H9 (cell line): ENCODE results near the gene VSTM4. TPM values are rescaled to one million over a fixed set of nuclear protein-coding genes. Genes with fewer than 3 reads are reported as not detected.

Experiments used
- DNase-seq: peaks from one replicate; pipeline ENCODE4 v3.0.0-alpha.2; 2017
- H2AFZ ChIP-seq: one replicate; pipeline ENCODE4 v1.6.1; 2013; ENCODE audit warnings: mild to moderate bottlenecking, low read length, control low read depth, moderate library complexity
- H2AK5ac ChIP-seq: 2 replicates; pipeline ENCODE4 v1.6.1; 2013; ENCODE audit warnings: low read length, control low read depth, mixed read lengths; ENCODE audit not compliant: insufficient read length
- H2BK120ac ChIP-seq: one replicate; pipeline ENCODE4 v1.6.1; 2013; ENCODE audit warnings: low read depth, mild to moderate bottlenecking, low read length, control low read depth, inconsistent platforms; ENCODE audit not compliant: poor library complexity, severe bottlenecking
- H2BK12ac ChIP-seq: 2 replicates; pipeline ENCODE4 v1.6.1; 2013; ENCODE audit warnings: low read length, control low read depth, mixed read lengths, low read depth; ENCODE audit not compliant: insufficient read length
- H2BK15ac ChIP-seq: 2 replicates; pipeline ENCODE4 v1.6.1; 2013; ENCODE audit warnings: low read depth, low read length, control low read depth
- H2BK20ac ChIP-seq: one replicate; pipeline ENCODE4 v1.6.1; 2013; ENCODE audit warnings: low read depth, mild to moderate bottlenecking, low read length, control low read depth, inconsistent platforms; ENCODE audit not compliant: poor library complexity, severe bottlenecking
- H2BK5ac ChIP-seq: 2 replicates; pipeline ENCODE4 v1.6.1; 2013; ENCODE audit warnings: low read length, control low read depth, mixed read lengths; ENCODE audit not compliant: insufficient read length
- H3K14ac ChIP-seq: 2 replicates; pipeline ENCODE4 v1.6.1; 2013; ENCODE audit warnings: low read length, control low read depth; ENCODE audit not compliant: insufficient read depth
- H3K18ac ChIP-seq: 2 replicates; pipeline ENCODE4 v1.6.1; 2013; ENCODE audit warnings: low read depth, mild to moderate bottlenecking, mixed read lengths, low read length, control low read depth; ENCODE audit not compliant: insufficient read length
- H3K23ac ChIP-seq: 2 replicates; pipeline ENCODE4 v1.6.1; 2013; ENCODE audit warnings: low read length, control low read depth, mixed read lengths, low read depth; ENCODE audit not compliant: insufficient read length
- H3K23me2 ChIP-seq: 2 replicates; pipeline ENCODE4 v1.6.1; 2013; ENCODE audit warnings: low read depth, mild to moderate bottlenecking, mixed read lengths, low read length, control low read depth; ENCODE audit not compliant: insufficient read length, poor library complexity, severe bottlenecking
- H3K27ac ChIP-seq: 2 replicates; pipeline ENCODE4 v1.5.1; 2013; ENCODE audit warnings: low read length, control low read depth, mixed read lengths, low read depth; ENCODE audit not compliant: insufficient read length
- H3K27me3 ChIP-seq: 2 replicates; pipeline ENCODE4 v1.6.1; 2013; ENCODE audit warnings: low read length, control low read depth, inconsistent platforms; ENCODE audit not compliant: insufficient read depth
- H3K4ac ChIP-seq: 2 replicates; pipeline ENCODE4 v1.6.1; 2013; ENCODE audit warnings: low read depth, mild to moderate bottlenecking, control low read depth, inconsistent platforms, low read length, moderate library complexity
- H3K4me1 ChIP-seq: 2 replicates; pipeline ENCODE4 v1.6.1; 2013; ENCODE audit warnings: low read length, control low read depth, inconsistent platforms; ENCODE audit not compliant: insufficient read depth
- H3K4me2 ChIP-seq: 2 replicates; pipeline ENCODE4 v1.6.1; 2013; ENCODE audit warnings: low read length, control low read depth, mixed read lengths; ENCODE audit not compliant: insufficient read length, insufficient read depth
- H3K56ac ChIP-seq: 2 replicates; pipeline ENCODE4 v1.6.1; 2013; ENCODE audit warnings: low read depth, mild to moderate bottlenecking, mixed read lengths, low read length, control low read depth; ENCODE audit not compliant: insufficient read length
- H3K79me1 ChIP-seq: 2 replicates; pipeline ENCODE4 v1.6.1; 2013; ENCODE audit warnings: low read depth, mild to moderate bottlenecking, moderate library complexity, low read length, control low read depth, inconsistent platforms; ENCODE audit not compliant: insufficient read depth, poor library complexity, severe bottlenecking
- H3K79me2 ChIP-seq: 2 replicates; pipeline ENCODE4 v1.6.1; 2013; ENCODE audit warnings: low read length, control low read depth, inconsistent platforms; ENCODE audit not compliant: insufficient read depth
- H3K9ac ChIP-seq: 2 replicates; pipeline ENCODE4 v1.6.1; 2013; ENCODE audit warnings: low read length, control low read depth, mixed read lengths; ENCODE audit not compliant: insufficient read length; ENCODE audit errors: extremely low read depth
- H3K9me3 ChIP-seq: one replicate; pipeline ENCODE4 v1.6.1; 2013; ENCODE audit warnings: low read depth, low read length, inconsistent platforms; ENCODE audit not compliant: control insufficient read depth
- H3T11ph ChIP-seq: one replicate; pipeline ENCODE4 v1.6.1; 2013; ENCODE audit warnings: mild to moderate bottlenecking, low read length, control low read depth, inconsistent platforms
- H4K20me1 ChIP-seq: one replicate; pipeline ENCODE4 v1.6.1; 2013; ENCODE audit not compliant: control insufficient read depth, insufficient read length, insufficient read depth
- H4K5ac ChIP-seq: 2 replicates; pipeline ENCODE4 v1.6.1; 2013; ENCODE audit warnings: low read depth, mild to moderate bottlenecking, mixed read lengths, low read length, control low read depth; ENCODE audit not compliant: insufficient read length
- H4K8ac ChIP-seq: replicated peaks from 2 replicates; pipeline ENCODE4 v1.6.1; 2013; ENCODE audit warnings: low read length, control low read depth, mixed read lengths, low read depth; ENCODE audit not compliant: insufficient read length
- H4K91ac ChIP-seq: 2 replicates; pipeline ENCODE4 v1.6.1; 2013; ENCODE audit warnings: low read depth, mild to moderate bottlenecking, moderate library complexity, mixed read lengths, low read length, control low read depth; ENCODE audit not compliant: insufficient read length
- H3K27ac Mint-ChIP-seq, 3 experiments: 2 replicates in 2 of 3; 3 replicates in 1 of 3; pipeline ENCODE4 v1.8.0; 2020 to 2021; ENCODE audit warnings: mixed read lengths in 3 of 3, mild to moderate bottlenecking in 1 of 3, moderate library complexity in 1 of 3
- H3K27me3 Mint-ChIP-seq: 2 replicates; pipeline ENCODE4 v1.8.0; 2021; ENCODE audit warnings: low read depth, mild to moderate bottlenecking, moderate library complexity, mixed read lengths
- H3K36me3 Mint-ChIP-seq, 3 experiments: 2 replicates in 2 of 3; 3 replicates in 1 of 3; pipeline ENCODE4 v1.8.0; 2020 to 2021; ENCODE audit warnings: low read depth in 3 of 3, mixed read lengths in 3 of 3; ENCODE audit not compliant: insufficient read depth in 1 of 3
- H3K4me1 Mint-ChIP-seq, 2 experiments: 2 replicates each; pipeline ENCODE4 v1.8.0; 2020; ENCODE audit warnings: mixed read lengths in 2 of 2
- H3K4me3 Mint-ChIP-seq, 2 experiments: 2 replicates in 1 of 2; 3 replicates in 1 of 2; pipeline ENCODE4 v1.8.0; 2020 to 2021; ENCODE audit warnings: mild to moderate bottlenecking in 2 of 2, mixed read lengths in 2 of 2, moderate library complexity in 1 of 2
- H3K9me3 Mint-ChIP-seq, 2 experiments: 2 replicates in 1 of 2; 3 replicates in 1 of 2; pipeline ENCODE4 v1.8.0; 2020; ENCODE audit warnings: mild to moderate bottlenecking in 2 of 2, mixed read lengths in 2 of 2, moderate library complexity in 1 of 2
- WGBS: extraction: QIAGEN DNeasy Blood & Tissue Kit; methylation state at CpG from one replicate; pipeline ENCODE4 v1.1.7; 2013; ENCODE audit warnings: missing lambda C conversion rate, low lambda C conversion rate, mixed read lengths; ENCODE audit not compliant: insufficient read length; ENCODE audit errors: extremely low coverage; 5-methylcytosine and 5-hydroxymethylcytosine counted together
- total RNA-seq: library from RNA; stranded (reverse); gene quantifications from 2 replicates; pipeline ENCODE4 v1.2.1, GENCODE V29; 2021
- TF ChIP-seq, protein P1 (sequence below): fragments of 200-600 bp; sonication (generic); conservative IDR thresholded peaks from 3 replicates; pipeline ENCODE4 v1.8.0; 2021; ENCODE audit warnings: antibody characterized with exemption, mild to moderate bottlenecking

Gene VSTM4
- total RNA-seq, 1 experiment from 2014 or later: 0.44 TPM

DNA sequence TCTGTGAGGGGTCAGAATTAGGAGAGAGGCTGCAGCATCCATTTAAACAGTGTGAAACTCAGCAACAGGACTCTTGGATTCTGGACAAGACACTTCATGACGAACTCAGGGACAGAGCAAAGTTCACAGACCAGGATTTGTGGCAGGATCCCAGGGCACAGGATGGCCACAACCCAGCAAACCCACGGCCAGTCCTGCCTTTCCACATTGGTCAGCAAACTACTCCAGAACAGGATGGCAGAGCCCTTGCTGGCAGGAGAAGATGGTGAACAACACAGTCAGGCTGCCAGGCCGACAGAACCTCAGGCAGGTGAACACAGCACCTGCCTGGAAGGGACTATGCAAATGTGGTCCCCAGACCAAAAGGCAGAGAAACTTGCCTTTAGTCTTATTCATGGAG lies 34.4 kb downstream of the VSTM4 start:
- H3K27ac ChIP-seq: no peak overlapping the region
- WGBS: no CpG with 5 or more reads among the region's 3 CpGs
- H3K4ac ChIP-seq: no peak overlapping the region
- no peak overlapping the region for H3K18ac ChIP-seq
- no peaks in the 10 kb centered on the region for H3K9me3 ChIP-seq
- Mint-ChIP-seq H3K27ac (peak overlapping the region in 2 of 3 experiments; percentile 51 to 71; a peak in 1 of 7 replicates), H3K36me3 (no peaks in the 10 kb centered on the region), H3K9me3 (peaks cover 0 to 5% of the 10 kb centered on the region in 2 experiments; a peak in 3 of 5 replicates), H3K27me3 (peaks cover 11% of the 10 kb centered on the region), H3K4me3 (no peak overlapping the region; a peak in 1 of 5 replicates), H3K4me1 (peaks cover 23 to 27% of the 10 kb centered on the region in 2 experiments)
- no peak overlapping the region for H3K4me2 ChIP-seq
- H2BK15ac ChIP-seq: no peak overlapping the region
- no peak overlapping the region for H3K56ac ChIP-seq
- H2BK5ac ChIP-seq: no peak overlapping the region
- TF ChIP-seq, protein P1, sequence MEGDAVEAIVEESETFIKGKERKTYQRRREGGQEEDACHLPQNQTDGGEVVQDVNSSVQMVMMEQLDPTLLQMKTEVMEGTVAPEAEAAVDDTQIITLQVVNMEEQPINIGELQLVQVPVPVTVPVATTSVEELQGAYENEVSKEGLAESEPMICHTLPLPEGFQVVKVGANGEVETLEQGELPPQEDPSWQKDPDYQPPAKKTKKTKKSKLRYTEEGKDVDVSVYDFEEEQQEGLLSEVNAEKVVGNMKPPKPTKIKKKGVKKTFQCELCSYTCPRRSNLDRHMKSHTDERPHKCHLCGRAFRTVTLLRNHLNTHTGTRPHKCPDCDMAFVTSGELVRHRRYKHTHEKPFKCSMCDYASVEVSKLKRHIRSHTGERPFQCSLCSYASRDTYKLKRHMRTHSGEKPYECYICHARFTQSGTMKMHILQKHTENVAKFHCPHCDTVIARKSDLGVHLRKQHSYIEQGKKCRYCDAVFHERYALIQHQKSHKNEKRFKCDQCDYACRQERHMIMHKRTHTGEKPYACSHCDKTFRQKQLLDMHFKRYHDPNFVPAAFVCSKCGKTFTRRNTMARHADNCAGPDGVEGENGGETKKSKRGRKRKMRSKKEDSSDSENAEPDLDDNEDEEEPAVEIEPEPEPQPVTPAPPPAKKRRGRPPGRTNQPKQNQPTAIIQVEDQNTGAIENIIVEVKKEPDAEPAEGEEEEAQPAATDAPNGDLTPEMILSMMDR: no peak
- H3K23ac ChIP-seq: no peak overlapping the region
- H3K79me2 ChIP-seq: no peaks in the 10 kb centered on the region
- H2BK120ac ChIP-seq: no peak overlapping the region
- no peak overlapping the region for H4K8ac ChIP-seq
- no peak overlapping the region for H4K5ac ChIP-seq
- H2AFZ ChIP-seq: no peak overlapping the region
- peaks cover 3% of the 10 kb centered on the region; the same call in 1 of the 2 replicates for H3K4me1 ChIP-seq
- no peak overlapping the region for H2BK20ac ChIP-seq
- H2BK12ac ChIP-seq: no peak overlapping the region
- no peak overlapping the region for H3T11ph ChIP-seq
- DNase-seq: no peak
- H3K9ac ChIP-seq: no peak overlapping the region
- no peaks in the 10 kb centered on the region; the same call in 1 of the 2 replicates for H3K27me3 ChIP-seq
- no peaks in the 10 kb centered on the region for H3K79me1 ChIP-seq
- H4K91ac ChIP-seq: no peak overlapping the region
- H3K14ac ChIP-seq: peak overlapping the region; percentile 26; the same call in 1 of the 2 replicates
- H2AK5ac ChIP-seq: no peak overlapping the region
- H3K23me2 ChIP-seq: no peaks in the 10 kb centered on the region
- H4K20me1 ChIP-seq: no peaks in the 10 kb centered on the region
